ENCODE measurements around the gene HDGFL3. TPM values are rescaled to one million over a fixed set of nuclear protein-coding genes. Genes with fewer than 3 reads are reported as not detected.
"Not testable (repeated sequence)": the region's sequence is repeated elsewhere in the genome, so short reads cannot be mapped to it uniquely, and the experiment has no call there.

Gene HDGFL3
- total RNA-seq, 1 donor from 2014 or later, result 138 TPM

DNA sequence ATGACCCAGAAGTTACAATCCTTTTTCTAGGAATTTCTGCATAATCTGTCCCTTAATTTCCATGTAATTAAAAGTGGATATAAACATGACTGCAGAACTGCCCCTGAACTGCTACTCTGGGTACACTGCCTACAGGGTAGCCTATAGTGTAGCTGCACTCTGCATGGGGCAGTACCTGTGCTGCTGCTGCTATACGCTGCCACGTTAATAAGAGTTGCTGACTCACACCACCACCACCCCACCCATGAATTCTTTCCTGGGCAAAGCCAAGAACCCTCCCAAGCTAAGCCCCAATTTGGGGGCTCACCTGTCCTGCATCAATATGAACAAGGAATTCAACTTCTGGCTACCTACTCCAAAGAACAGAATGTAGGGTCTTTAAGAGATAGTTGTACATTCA, 13.9 kb downstream of the HDGFL3 start:
- DNase-seq, result no peak

GRCh38 chr15:83192742-83193141, 14.9 kb downstream of the HDGFL3 start:
- DNase-seq, result no peak

DNA sequence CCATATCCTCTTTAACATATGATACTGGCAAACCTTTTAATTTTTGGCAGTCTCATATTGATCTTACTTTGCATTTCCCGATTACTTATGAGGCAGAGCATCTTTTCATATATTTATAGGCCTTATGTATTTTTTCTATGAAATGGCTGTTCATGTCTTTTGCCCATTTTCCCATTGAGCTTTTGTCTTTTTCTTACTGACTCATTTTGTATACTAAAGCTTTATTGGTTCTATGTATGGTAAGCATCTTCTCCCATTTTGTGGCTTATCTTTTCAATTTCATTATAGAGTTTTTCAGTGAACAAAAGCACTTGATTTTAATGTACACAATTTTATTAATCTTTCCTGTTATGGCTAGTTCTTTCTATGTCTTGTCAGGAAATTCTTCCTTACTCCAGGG, 17.2 kb downstream of the HDGFL3 start:
- DNase-seq, result no peak

- DNase-seq, result no peak
These were observed 22.1 kb downstream of the HDGFL3 start for GRCh38 chr15:83185561-83185960.

GRCh38 chr15:83178869-83179325, 28.7 kb downstream of the HDGFL3 start:
- DNase-seq, result no peak

DNA sequence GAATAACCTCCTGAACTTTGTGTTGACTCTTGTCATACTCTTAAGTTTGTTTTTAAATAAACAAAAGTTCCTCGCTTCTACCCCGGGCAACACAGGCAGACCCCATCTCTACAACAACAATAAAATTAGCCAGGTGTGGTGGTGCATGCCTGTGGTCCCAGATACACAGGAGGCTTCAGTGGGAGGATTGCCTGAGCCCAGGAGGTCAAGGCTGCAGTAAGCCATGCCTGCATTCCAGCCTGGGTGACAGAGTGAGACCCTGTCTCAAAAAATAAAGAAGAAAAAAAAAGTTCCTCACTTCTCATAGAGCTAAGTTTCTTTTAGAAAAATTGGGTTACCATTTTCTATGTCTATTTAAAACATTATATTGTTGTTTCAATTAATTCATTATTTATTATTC, 29.2 kb downstream of the HDGFL3 start:
- no peak for DNase-seq

- no peak for DNase-seq
These were observed 32.7 kb downstream of the HDGFL3 start for GRCh38 chr15:83174891-83175290.

DNA sequence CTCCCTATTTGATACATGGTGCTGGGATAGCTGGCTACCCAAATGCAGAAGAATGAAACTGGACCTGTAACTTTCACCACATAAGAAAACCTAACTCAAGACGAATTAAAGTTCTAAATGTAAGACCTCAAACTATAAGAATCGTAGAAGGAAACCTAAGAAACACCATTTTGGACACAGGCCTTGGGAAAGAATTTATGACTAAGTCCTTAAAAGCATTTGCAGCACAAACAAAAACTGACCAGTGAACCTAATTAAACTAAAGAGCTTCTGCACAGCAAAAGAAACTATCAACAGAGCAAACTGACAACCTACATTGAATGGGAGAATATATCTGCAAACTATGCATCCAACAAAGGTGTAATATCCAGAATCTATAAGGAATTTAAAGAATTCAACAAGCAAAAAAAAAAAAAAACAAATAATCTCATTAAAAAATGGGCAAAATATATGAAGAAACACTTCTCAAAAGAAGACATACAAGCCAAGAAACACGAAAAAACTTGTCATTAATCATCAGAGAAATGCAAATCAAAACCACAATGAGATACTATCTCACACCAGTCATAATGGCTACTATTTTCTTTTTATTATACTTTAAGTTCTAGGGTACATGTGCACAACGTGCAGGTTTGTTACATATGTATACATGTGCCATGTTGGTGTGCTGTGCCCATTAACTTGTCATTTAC, 37.0 kb downstream of the HDGFL3 start:
- no peak for DNase-seq

DNA sequence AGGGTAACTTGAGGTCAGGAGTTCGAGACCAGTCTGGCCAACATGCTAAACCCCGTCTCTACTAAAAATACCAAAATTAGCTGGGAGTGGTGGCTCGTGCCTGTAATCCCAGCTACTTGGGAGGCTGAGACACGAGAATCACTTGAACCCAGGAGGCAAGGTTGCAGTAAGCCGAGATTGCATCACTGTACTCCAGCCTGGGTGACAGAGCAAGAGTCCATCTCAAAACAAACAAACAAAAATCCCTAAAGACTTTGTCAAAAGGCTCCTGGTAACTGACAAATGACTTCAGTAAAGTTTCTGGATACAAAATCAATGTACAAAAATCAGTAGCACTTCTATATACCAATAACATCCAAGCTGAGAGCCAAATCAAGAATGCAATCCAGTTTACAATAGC, 38.0 kb downstream of the HDGFL3 start:
- not testable (repeated sequence) for DNase-seq

- DNase-seq, result no peak
These were observed 40.8 kb downstream of the HDGFL3 start for GRCh38 chr15:83166830-83167229.

DNA sequence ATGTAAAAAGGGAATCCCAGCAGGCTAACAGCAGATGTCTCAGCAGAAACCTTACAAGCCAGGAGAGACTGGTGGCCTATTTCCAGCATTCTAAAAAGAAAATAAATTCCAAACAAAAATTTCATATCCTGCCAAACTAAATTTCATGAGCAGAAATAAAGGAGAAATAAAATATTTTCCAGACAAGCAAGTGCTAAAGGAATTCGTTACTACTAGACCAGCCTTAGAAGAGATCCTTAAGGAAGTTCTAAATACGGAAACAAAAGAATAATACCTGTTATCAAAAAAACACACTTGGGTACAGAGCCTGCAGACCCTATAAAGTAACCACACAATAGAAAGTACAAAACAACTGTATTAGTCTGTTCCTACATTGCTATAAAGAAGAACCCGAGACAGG, 41.4 kb downstream of the HDGFL3 start:
- no peak for DNase-seq

DNA sequence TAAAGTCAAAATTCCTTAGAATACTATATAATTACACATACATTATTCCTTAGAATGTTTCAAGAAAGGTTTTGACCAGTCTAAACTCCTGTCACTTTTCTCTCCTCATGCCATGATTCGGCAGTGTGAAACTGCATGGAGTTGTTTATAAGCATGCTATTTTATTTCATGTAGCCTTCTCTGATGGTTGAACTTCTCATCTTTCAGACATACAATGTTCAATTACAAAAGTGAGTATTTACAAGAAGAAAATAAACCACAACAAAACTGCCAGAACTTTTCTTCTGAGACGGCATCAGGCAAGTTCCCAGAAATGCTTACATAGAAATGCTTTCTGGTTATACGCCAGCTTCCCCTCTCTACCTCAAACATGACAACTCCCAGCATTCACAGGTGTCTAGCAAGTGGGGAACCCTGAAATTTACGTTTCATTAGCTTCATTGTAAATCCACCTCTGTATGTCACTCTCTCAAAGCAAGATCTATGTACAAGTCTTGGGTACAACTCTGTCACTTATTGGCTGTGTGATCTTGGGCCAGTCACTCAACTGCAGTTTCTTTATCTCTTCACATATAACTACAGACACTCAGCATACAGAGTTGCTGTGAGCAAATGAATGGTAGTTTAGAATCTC, 42.7 kb downstream of the HDGFL3 start:
- DNase-seq, result peak; percentile 4

- peak; percentile 77 for DNase-seq
These were observed 43.4 kb downstream of the HDGFL3 start for GRCh38 chr15:83164111-83164770.

DNA sequence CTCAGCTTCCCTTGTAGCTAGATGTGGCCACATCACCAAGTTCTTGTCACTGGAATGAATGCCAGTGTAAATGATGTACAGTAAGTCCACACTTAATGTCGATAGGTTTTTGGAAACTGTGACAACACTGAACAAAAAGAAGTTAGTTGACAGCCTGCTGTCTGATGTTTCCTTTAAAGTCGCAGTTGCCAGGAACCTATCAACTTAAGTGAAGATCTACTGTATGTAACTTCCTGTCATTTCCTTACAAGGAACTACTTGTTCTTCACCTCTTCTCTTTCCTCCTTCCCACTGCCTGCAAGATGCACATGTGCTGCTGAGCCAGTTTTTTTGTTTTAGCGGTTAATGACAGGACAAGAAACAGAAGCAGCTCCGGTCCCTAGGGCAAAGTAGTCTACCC, 44.6 kb downstream of the HDGFL3 start:
- peak; percentile 40 for DNase-seq

DNA sequence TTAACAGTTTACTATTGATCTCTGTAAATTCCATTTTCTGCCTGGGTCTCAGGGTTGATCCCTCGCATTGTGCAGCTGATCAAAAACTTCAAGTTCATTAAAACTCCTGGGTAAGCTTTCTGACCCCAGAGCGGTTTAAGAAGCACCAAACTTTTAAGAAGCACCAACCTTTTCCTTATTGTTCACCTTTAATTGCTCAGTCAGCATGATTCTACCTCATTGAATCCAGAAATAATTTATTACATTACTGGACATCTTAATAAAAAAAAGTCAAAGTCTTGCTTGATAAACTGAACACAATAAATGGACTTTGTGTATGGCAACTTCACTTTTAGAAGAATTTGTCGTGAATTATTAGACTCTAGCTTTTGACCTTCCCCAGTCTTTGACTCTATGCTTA, 46.9 kb downstream of the HDGFL3 start:
- DNase-seq, result no peak

GRCh38 chr15:83158393-83158792, 49.2 kb downstream of the HDGFL3 start:
- peak; percentile 15 for DNase-seq

DNA sequence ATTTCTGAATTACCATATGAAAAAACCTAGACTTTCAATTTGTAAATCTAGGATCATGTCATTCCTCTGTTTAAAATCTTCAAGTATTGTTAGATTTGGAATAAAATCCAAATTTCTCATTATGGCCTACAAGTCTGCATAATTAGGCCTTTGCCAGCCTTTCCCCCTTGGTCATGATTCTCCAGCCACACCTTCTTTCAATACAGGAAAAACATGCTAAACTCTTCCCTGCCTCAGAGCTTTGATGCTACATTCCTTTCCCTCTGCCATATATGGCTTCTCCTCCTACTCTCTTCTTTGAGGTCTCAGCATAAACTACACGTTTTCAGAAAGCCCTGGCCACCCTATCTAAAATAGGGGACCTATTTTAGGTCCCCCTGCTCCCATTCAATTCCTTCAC, 51.7 kb downstream of the HDGFL3 start:
- DNase-seq, result no peak

DNA sequence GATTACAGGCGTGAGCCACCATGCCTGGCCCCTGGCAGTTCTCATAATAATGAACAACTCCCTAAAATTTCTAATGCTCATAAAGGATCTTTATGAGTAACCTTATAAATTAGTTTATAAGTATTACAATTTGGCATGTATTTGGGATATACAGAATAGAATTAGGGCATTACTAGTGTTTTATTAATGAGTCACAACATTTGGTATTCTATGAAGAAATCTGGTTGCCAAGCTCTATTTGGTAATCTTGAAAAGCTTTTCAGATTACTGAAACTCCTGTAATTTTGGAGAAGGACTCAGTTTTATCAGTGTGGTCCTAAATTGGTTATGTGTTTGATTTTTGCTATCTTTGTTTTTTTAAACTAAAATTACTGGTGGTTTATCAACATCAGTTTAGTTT, 54.3 kb downstream of the HDGFL3 start:
- no peak for DNase-seq

GRCh38 chr15:83144771-83145170, 62.9 kb downstream of the HDGFL3 start:
- no peak for DNase-seq

DNA sequence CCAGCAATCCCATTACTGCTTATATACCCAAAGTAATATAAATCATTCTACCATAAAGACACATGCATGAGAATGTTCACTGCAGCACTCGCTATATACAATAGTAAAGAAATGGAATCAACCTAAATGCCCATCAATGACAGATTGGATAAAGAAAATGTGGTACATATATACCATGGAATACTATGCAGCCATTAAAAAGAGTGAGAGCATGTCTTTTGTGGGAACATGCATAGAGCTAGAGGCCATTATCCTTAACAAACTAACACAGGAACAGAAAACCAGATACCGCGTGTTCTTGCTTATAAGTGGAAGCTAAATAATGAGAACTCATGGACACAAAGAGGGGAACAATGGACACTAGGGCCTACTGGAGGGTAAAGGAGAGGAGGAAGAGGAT, 65.5 kb downstream of the HDGFL3 start:
- not testable (repeated sequence) for DNase-seq

- DNase-seq, result no peak
These were observed 74.6 kb downstream of the HDGFL3 start for GRCh38 chr15:83132861-83133523.

- DNase-seq, result no peak
These were observed 77.8 kb downstream of the HDGFL3 start for GRCh38 chr15:83129791-83130190.

- peak; percentile 37 for DNase-seq
These were observed 80.0 kb downstream of the HDGFL3 start for GRCh38 chr15:83127547-83128150.

Data from dermis blood vessel endothelial cell (primary cell).